ENCODE measurements around the gene PSMD13. TPM values are rescaled to one million over a fixed set of nuclear protein-coding genes. Genes with fewer than 3 reads are reported as not detected.

PSMD13 gene
- total RNA-seq, 4 donors from 2014 or later, result 85.8 to 114 (median 93.5) TPM

DNA sequence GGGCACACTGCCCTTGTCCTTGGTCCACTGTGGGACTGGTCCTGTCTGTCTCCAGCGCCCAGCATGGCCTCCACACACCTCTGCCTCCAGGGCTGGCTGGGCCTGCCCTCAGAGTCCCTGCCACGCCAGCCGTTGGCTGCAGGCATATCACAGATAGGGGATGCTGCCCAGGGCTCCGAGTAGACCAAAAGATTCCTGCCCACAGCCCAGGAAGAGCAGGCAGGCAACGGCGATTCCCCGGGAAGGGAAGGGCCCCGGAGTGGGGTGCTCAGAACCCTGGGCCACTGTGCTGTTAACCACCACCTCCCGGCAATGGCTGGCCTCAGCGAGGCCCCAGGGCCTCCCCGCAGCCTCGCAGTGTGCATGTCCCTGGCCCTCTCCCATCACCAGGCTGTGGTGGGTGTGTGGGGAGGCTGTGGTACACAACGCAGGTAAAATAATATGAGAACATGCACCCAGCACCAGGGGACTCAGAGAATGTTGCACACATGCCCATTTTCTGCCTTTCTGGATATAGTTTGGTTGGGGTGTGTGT, 60.3 kb downstream of the PSMD13 start:
- TF ChIP-seq, protein P1, sequence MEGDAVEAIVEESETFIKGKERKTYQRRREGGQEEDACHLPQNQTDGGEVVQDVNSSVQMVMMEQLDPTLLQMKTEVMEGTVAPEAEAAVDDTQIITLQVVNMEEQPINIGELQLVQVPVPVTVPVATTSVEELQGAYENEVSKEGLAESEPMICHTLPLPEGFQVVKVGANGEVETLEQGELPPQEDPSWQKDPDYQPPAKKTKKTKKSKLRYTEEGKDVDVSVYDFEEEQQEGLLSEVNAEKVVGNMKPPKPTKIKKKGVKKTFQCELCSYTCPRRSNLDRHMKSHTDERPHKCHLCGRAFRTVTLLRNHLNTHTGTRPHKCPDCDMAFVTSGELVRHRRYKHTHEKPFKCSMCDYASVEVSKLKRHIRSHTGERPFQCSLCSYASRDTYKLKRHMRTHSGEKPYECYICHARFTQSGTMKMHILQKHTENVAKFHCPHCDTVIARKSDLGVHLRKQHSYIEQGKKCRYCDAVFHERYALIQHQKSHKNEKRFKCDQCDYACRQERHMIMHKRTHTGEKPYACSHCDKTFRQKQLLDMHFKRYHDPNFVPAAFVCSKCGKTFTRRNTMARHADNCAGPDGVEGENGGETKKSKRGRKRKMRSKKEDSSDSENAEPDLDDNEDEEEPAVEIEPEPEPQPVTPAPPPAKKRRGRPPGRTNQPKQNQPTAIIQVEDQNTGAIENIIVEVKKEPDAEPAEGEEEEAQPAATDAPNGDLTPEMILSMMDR (IDR thresholded peaks at IDR 0.05), result no peak
- TF ChIP-seq POLR2AphosphoS5 (IDR thresholded peaks at IDR 0.05) (no peak), POLR2A (IDR thresholded peaks at IDR 0.05) (no peak), EP300 (IDR thresholded peaks at IDR 0.05) (no peak)
- Histone ChIP-seq H3K4me3 (no peak overlapping the region), H3K36me3 (peaks cover 0 to 30% of the 10 kb centered on the region in 2 donors), H3K27ac (peak overlapping the region in 1 of 4 donors; percentile 47), H3K4me1 (peaks cover 0 to 15% (median 4%) of the 10 kb centered on the region in 3 donors), H3K9me3 (no peaks in the 10 kb centered on the region), H3K27me3 (peaks cover 59% of the 10 kb centered on the region)
- WGBS, 2 donors (ENCODE audit: low coverage in 1 of 2), result no CpG with 5 or more reads among the region's 13 CpGs
- ATAC-seq, result no peak

DNA sequence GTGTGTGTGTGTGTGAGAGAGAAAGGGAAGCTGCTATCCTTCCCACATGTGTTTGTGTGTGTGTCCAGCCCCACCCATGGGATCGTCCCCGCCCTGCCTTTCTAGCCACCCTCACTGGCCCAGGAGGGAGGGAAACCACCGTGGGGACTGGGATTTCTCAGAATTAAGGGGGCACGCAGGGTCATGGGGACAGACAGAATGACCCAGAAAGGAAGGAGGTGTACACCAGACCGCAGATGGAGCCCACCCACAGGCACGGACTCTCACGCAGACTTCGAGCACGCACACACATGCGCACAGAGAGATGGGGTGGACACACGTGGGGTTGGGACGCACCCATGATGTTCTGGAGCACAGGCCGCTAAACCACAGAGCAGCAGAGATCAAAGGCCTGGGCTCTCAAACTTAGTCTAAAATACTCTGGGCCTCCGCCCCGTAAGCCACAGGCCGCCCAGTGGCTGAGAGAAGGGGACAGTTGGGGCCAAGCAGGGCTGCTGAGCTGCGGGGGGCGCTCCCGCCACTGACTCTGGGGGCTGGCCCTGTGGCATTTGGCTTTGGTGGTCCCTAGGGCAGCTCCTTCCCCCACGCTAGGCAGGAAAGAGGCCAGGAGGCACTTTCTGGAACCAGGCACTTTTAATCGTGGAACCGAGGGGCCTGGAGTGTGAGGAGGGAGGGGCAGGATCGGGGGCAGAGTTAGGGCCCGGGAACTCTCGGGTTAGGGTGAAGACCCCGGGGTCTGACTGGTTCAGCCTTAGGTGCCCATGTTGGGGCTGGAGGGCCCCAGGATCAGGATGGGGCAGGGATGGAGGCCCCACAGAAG, 61.0 kb downstream of the PSMD13 start:
- TF ChIP-seq POLR2AphosphoS5 (IDR thresholded peaks at IDR 0.05) (no peak), EP300 (IDR thresholded peaks at IDR 0.05) (no peak), POLR2A (IDR thresholded peaks at IDR 0.05) (no peak)
- TF ChIP-seq, protein P1 (IDR thresholded peaks at IDR 0.05), result no peak
- Histone ChIP-seq H3K4me1 (peaks cover 0 to 15% (median 4%) of the 10 kb centered on the region in 3 donors), H3K36me3 (peaks cover 0 to 24% of the 10 kb centered on the region in 2 donors), H3K27ac (peak overlapping the region in 1 of 4 donors; percentile 47), H3K9me3 (no peaks in the 10 kb centered on the region), H3K4me3 (no peak overlapping the region), H3K27me3 (peaks cover 59% of the 10 kb centered on the region)
- peak; percentile 42 for ATAC-seq
- 31 to 77% methylated on average over 3 to 14 of the region's 26 CpGs for WGBS, 2 donors (ENCODE audit: low coverage in 1 of 2)

DNA sequence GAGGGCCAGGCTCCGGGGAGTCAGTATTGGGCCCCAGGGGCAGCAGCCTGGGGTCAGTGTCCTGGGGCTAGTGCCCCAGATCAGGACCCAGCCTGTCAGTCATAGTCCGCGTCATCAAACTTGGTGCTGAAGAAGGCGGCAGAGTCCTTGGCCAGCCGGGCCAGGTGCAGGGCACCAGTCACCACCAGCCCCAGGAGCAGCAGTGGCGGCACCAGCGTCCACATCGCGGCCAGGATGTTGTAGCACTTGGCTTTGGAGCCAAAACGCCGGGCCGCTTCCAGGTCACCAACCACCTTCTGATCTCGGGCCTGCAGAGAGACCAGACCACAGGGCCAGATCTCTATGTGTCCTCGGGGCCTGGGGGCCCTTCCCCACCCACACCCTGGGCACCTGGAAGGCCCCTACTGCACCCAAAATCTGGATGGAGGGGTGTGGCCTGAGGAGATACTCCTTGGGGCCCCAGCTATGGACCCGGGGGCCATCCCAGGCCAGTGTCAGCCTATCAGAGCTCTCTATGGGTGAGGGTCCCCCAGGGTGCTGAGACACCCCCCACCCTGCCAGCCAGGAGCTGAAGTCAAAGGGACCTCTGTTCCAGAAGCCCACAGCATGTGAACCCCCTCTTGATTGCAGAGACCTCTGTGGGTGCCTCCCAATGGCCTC, 61.8 kb downstream of the PSMD13 start:
- TF ChIP-seq POLR2A (IDR thresholded peaks at IDR 0.05) (no peak), POLR2AphosphoS5 (IDR thresholded peaks at IDR 0.05) (no peak), EP300 (IDR thresholded peaks at IDR 0.05) (no peak)
- TF ChIP-seq, protein P1 (IDR thresholded peaks at IDR 0.05), result no peak

DNA sequence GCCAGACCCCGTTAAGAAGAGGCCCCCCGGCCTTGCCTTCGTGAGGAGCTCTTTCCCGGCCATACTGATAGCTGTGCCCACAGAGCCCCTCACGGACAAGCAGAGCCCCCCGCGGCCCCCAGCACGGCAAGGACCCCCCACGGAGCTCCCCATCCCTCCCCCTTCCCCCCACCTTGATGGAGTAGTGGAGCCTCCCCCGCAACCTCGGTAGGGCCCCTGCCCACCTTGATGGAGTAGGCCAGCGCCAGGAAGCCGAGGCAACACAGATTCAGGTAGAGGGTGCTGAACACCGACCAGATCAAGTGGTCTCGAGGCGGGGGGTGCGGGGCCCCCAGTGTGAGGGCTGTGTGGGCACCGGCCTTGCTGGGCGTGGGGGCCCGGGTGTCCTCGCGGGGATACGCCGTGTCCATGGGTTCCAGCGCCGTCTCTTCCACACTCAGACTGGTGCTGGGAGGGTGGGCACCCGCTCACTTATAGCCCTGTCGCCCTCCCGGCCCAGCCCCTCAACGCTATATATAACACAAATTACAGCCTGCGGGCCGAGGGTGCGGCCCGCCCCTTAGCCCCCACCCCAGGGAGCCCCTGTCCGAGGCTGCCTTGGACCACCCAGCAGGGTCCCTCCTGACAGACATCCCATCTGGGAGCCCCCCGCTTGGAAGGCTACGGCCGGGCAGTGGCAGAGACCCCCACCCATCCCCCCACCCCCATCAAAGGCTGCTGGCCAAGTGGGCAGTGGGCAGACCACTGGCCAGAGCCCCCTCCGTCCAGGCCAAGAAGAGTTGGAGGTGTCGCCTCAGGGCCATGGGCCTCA, 62.5 kb downstream of the PSMD13 start, which contains the start of gene IFITM5:
Gene IFITM5 (minus strand): TSS at position 446 of the 811 bp plus-strand sequence. CDS start 36 bp downstream, at position 410.
- H3K9me3 ChIP-seq, result no peaks in the 10 kb centered on the region
- peaks cover 59% of the 10 kb centered on the region for H3K27me3 ChIP-seq
- peak within 1 kb of the TSS in 1 of 4 donors; percentile 47 for H3K27ac ChIP-seq
- WGBS, 2 donors (ENCODE audit: low coverage in 1 of 2), result no CpG with 5 or more reads among the region's 40 CpGs
- no peak for TF ChIP-seq POLR2A (IDR thresholded peaks at IDR 0.05)
- TF ChIP-seq, protein P1 (IDR thresholded peaks at IDR 0.05), result no peak
- no peak for TF ChIP-seq EP300 (IDR thresholded peaks at IDR 0.05)
- TF ChIP-seq POLR2AphosphoS5 (IDR thresholded peaks at IDR 0.05), result no peak
- peaks cover 0 to 10% of the 10 kb centered on the region in 2 donors for H3K36me3 ChIP-seq
- no peak within 1 kb of the TSS for H3K4me3 ChIP-seq
- H3K4me1 ChIP-seq, result peaks cover 0 to 16% (median 4%) of the 10 kb centered on the region in 3 donors
- ATAC-seq, result no peak

More for the DNA sequence above, 61.8 kb downstream of the PSMD13 start:
- Histone ChIP-seq H3K36me3 (peaks cover 0 to 18% of the 10 kb centered on the region in 2 donors), H3K4me3 (no peak overlapping the region), H3K27ac (peak overlapping the region in 1 of 4 donors; percentile 47), H3K9me3 (no peaks in the 10 kb centered on the region), H3K4me1 (peaks cover 0 to 15% (median 4%) of the 10 kb centered on the region in 3 donors), H3K27me3 (peaks cover 59% of the 10 kb centered on the region)
- no CpG with 5 or more reads among the region's 15 CpGs for WGBS, 2 donors (ENCODE audit: low coverage in 1 of 2)
- ATAC-seq, result no peak
